NOMO-1 (cell line): ENCODE results near the gene CACNA1A.
"Not testable (repeated sequence)": the region's sequence is repeated elsewhere in the genome, so short reads cannot be mapped to it uniquely, and the experiment has no call there.

Experiments used
- DNase-seq, 2 experiments: peaks; one replicate each; lab custom pipeline; 2025; ENCODE audit not compliant: unreplicated experiment in 2 of 2; lab: John Stamatoyannopoulos, UW

The CACNA1A gene

DNA sequence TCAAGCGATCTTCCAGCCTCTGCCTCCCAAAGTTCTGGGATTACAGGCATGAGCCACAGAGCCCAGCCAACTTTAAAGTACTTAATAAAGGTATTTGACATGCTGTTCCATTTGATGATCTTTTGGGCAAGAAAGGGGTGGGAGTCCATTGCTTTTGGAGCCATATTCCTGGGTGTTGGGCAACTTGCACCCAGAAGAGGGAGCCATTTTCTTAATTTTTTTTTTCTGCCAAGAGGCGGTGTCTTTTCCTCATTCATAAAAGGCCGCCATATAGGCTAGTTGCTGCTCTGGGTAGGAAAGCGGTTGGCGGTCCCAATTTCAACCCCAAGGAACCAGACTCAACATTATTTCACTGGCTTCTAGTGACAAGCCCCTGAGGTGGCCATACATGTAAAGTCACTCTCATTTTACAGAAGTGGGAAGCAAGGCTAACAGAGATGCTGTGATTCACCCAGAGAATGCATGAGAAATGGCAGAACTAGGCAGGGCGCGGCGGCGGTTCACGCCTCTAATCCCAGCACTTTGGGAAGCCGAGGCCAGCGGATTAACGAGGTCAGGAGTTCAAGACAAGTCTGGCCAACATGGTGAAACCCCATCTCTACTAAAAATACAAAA, 139.6 kb downstream of the CACNA1A start:
- peak; percentile 15 to 34 for DNase-seq

DNA sequence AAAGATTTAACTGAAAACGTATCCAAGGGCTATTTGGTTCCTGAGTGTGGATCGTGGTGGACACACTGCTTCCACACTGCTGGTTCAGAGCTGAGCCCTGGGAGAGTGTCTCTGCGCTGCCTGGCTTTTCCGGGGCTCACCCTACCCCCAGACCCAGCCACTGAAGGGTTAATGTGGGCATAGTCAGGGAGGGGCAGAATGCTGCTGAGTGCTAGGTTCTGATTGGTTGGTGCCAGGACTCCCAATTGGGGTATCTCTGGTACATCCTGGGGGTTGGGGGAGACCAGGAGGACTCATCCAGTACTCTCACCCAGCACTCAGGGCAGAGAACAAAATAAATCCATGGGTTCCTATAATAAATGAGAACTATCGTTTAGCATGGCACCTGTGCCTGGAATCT, 142.3 kb downstream of the CACNA1A start:
- DNase-seq: no peak

DNA sequence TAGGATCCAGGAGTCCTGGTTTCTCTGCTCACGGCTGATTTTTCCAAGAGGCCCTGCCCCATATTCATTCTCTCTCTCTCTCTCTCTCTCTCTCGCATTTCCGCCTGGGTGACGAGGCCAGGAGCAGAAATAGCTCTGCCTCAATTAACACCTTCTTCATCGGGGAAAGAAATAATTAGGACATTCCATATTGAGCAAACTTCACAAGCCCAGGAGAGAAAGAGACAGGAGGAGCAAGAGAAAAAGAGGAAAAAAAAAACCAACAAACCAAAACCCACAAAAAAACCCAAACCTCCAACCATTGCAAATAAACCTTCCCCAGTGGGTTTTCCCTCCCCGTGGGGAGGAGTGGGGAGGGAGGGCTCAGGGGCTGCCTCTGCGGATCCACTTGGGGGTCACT, 143.0 kb downstream of the CACNA1A start:
- no peak for DNase-seq

DNA sequence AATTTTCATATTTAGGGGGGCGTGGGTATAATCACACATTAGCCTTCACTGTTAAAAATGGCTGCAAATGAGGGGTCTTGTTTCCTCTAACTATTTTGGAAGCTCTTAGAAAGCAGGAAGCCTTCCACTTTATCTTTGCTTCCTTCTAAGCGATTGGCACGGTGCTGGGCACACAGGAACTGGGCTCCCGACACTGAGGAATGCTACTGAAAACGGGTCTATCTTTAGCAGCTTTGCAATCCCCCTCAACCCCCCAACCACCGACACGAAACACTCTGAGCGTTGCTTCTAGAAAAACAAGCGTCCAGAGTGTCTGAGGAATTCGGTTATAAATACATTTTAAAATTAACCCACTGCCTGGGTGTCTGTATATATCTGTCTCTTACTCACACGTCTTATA, 143.6 kb downstream of the CACNA1A start:
- no peak for DNase-seq

DNA sequence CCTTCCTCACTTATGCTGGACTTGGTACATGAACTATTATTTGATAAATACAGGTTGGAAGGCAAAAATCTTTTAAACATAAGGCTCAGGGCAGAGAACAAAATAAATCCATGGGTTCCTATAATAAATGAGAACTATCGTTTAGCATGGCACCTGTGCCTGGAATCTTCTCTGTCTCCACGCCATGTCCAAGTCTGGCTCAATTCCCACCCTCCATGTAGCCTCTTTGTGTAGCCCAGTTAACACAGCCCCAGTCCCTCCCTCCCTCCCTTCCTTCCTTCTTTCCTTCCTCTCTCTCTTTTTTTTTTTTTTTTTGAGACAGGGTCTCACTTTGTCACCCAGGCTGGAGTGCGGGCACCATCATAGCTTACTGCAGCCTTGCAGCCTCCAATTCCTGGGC, 144.6 kb downstream of the CACNA1A start:
- not testable (repeated sequence) for DNase-seq

DNA sequence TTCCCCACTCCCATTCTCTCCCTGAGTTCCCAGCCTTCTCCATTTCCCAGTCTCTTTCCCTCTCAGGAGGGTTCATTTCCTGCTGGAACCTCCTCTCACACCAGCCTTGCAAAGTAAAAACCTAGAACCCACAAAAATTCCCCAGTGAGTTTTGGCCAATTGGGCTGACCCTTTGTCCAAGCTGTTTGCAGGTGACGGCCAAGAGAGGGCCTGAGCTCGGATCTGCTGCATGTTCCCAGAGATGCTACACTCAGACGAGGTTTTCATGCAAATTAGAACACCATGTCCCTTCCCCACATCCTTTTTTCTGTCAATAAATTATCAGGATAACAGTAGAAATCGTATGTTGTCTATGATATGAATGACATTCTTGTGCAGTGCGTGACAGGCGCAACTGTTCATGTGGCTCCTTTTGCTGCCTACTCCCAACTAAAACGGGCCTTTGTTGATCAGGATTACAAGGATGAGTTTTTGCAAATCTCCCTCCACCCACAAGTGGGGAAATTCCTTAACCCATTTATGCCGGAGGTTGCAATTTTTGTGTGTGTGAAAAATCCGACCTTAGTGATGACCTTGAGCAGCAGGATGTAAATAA, 149.5 kb downstream of the CACNA1A start:
- no peak for DNase-seq

DNA sequence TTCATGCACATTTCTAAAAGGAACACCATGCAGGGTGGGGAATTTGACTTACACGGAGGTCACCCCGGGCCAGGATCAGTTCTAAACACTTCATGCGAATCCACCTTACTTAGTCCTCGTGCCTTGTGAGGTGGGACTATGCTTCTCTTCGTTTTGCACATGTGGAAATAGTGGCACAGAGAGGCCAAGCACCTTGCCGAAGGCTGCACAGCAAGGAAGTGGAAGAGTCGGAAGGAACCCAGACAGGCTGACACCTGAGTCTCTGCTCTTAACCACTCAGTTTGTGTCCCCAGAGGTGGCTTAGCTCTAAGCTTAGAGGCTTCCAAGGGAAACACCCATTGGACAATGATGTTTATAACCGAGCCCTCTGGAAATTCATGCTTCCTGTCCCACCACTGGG, 150.1 kb downstream of the CACNA1A start:
- DNase-seq: no peak

DNA sequence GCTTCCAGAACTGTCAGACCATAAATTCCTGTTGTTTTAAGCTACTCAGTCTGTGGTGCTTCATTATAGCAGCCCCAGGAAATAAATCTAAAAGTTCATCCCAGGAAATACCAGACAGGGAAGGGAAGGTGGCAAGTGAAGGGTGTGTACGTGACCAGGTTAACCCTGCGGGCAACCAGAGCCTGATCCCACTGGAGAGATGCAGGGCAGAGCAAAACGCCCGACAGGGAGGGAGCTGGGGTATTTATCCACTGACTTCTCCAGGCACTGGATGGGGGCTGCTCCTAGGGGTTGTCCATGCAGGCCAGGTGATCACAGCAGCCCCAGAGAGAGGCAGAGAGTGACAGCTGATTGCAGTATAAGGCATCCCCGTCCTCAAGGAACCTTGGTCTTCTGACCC, 150.9 kb downstream of the CACNA1A start:
- DNase-seq: no peak

DNA sequence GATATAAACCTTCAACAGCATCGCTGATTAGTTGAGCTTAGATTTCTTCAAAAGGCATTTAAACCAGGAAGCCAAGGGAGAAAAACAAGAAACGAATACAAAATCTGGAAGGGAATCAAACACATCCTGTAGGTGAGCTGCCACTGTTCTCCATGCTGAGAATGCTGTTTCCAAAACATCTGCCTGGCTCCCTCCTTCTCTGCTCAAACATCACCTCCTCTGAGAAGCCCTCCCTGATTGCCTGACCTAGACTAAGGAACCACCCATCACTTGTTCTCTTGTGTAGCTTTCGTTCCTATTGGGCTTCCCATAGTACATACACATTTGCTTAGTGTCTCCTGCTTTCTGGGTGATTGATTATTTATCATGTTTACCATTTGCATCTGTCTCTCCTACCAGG, 152.7 kb downstream of the CACNA1A start:
- DNase-seq: no peak

DNA sequence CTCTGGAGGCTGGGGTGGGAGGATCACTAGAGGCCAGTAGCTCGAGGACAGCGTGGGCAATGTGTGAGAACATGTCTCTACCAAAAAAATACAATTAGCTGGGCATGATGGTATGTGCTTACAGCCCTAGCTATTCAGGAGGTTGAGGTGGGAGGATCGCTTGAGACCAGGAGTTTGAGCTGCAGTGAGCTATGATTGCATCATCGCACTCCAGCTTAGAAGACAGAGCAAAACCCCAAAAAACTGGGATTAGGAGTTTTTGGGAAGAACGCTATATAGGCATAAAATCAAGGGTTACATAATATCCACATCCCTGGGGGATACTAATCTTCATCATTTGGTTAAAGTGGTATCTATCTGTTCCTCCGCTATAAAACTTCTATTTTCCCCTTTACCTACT, 155.5 kb downstream of the CACNA1A start:
- no peak for DNase-seq

DNA sequence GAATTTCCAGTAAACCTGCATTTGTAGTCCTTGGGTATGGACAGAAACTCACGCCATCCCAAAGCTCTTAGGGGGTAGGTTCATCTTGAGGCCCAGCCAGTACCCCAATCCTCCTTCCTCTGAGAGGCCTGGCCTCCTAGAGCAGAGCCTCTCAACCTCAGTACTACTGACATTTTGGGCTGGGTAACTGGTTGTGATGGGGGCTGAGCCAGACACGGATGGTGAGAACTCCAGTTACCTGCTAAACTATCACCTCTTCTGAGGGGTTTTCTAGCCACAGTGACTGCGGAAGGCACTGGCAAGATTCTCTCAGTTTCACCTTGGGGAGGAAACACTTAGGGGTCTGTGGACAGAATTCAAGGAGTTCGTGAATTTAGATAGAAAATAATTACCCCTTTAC, 156.2 kb downstream of the CACNA1A start:
- no peak for DNase-seq

DNA sequence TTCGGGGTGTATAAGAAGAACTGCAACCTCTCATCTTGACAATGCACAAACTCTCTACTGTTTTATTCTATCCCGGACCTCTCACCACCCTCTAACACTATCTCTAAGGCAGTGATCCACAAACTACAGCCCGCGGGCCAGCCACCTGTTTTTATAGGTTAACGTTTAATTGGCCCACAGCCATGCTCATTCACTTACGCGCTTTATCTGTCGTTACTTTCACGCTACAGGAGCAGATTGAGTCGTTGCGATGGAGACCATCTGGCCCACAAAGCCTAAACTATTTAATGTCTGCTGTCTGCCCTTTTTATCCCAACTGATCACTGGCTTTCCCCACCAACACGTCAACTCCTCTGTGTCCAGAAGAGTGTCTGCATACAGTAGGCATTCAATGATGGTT, 158.9 kb downstream of the CACNA1A start:
- DNase-seq: no peak

DNA sequence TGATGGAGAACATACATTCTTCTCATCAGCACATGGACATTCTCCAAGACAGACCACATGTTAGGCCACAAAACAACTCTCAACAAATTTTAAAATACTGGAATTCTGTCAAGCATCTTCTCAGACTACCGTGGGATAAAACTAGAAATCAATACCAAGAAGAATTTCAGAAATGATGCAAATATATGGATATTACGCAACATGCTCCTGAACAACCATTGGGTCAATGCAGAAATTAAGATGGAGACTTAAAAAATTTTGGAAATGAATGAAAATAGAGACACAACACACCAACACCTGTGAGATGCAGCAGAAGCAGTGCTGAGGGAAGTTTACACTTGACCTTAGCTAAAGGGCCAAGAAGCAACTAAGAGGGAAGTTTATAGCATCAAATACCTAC, 162.8 kb downstream of the CACNA1A start:
- DNase-seq: no peak

DNA sequence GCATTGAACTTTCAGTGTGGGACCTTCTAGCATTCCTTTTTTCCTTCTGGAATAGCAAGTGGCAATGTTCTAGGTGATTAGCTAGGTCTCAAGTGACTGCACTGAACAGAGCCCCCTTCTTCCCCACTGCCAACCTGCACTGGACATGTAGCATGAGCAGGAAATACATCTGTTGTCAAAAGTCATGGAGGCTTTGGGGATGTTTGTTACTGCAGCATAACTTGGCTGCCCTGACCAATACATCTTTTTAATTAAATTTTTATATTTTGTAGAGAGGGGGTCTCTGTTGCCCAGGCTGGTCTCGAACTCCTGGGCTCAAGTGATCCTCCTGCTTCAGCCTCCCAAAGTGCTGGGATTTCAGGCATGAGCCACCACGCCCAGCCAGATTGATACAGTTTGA, 163.6 kb downstream of the CACNA1A start:
- DNase-seq: no peak

DNA sequence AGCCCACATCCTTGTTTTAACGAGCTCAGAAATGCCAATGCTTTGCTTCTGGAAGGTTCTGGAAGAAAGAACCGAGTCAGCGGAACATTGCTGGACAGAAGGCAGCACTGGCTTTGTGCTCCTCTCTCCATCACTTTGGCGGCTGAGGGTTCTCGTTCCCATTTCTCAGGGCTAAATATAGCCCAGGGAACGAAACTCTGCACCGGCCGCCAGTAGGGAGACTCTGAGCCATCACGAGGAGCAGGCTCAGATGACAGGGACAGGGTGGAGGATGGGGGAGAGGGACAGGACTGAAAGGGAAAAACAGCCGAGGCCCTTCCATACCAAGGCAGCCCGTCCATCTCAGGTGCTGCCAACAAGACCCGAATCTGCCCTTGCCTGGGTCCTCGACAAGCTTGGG, 166.4 kb downstream of the CACNA1A start:
- no peak for DNase-seq

DNA sequence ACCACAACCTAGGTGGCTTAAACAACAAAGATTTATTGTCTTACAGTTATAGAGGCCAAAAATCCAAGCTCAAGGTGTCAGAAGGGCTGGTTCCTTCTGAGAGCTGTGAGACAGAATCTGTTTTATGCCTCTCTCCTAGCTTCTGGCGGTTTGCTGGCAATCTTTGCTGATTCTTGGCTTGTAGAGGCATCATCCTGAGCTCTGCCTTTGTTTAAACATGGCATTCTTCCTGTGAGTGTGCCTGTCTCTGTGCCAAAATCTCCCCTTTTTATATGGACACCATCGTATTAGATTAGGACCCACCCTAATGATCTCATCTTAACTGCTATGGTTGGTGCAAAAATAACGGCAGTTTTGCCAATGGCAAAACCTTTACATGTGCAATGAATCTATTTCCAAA, 169.1 kb downstream of the CACNA1A start:
- no peak for DNase-seq

DNA sequence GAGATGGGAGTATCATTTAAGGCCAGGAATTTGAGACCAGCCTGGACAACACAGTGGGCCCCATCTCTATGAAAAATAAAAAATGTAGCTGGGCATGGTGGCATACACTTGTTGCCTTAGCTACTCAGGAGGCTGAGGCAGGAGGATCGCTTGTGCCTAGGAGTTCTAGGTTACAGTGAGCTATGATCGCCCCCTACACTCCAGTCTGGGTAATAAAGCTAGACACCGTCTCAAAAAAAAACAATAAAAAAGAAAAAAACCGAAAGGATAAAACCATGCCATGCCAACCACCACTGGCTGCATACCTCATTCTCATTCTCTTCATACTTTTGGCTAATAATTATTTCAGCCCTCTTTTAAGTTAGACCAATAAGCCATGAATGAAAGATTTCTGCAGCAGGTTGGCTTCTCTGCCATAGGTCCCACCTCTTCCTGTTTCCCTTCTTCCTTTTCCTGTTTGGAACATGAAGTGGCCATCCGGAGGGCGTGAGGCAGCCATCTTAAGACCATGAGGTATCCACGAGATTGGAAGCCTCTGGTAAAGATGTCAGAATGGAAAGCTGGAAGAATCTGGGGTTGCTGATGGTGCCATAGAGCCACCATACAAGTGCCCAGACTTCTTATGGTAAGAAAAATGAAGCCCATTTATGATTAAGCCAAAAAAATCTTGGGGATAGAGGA, 171.3 kb downstream of the CACNA1A start:
- no peak for DNase-seq

DNA sequence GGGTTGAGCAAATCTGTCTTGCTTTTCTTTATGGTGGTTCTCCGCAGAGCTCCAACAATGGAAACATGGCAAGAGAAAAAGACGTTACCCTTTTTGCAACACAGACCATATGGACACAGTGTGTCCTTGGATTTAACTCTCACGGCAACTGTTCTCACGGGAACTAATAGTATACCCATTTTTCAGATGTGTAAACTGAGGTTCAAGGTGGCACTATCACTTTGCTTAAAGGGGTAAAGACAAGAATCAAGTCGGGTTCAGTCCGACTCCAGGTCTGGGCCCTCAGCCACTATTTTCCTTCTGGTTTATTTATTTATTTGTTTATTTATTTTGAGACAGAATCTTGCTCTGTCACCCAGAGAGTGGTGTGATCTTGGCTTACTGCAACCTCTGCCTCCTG, 176.0 kb downstream of the CACNA1A start:
- DNase-seq: no peak

DNA sequence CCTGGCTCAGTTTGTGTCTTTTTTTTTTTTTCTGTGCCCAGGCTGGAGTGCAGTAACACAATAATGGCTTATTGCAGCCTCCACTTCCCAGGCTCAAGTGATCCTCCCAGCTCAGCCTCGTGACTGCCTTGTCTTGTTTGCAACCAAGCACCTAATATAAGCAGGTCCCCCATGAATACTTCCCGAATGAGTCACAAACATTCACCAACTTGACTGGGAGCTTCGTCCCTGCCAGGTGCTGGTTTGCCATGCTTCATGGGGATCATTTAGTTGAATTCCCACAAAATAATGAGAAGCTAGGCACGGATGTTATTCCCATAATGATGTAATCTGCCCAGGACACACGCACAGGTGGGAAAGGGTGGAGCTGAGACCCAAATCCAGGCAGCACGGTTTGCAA, 176.5 kb downstream of the CACNA1A start:
- DNase-seq: no peak

DNA sequence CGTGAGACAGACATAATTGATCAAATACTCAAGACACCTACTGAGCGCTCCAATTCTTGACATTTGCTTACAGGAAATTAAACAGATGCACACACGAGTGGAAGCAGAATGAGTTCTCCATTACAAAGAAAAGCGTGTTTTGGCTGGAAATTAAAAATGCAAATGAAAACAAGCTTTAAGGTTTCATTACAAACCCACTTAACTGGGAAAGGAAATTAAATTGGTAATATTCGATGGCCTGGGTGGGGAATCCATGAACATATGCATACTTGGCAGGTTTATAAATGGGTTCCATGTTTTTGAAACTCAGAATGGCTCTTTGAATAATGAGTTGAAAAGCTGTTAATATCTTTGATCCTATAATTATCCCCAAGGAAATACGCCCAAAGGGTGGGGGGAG, 178.0 kb downstream of the CACNA1A start:
- no peak for DNase-seq

DNA sequence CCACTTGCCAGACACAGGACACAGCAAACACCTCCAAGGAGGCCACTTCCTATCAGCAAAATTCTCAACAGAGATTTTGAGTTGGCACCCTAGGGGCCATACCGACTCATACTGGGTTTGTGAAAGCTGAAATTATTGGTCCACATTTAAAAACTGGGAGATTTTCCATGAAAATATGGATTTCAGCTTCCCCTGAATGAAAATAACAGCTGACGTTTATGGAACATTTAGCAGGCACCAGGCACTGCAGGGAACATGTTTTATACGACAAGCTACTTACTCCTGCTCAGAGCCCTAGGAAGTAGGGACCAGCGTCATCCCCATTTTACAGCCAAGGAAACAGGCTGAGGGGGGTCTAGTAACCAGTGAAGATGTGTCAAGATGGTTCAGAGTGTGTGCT, 186.8 kb downstream of the CACNA1A start:
- DNase-seq: no peak

DNA sequence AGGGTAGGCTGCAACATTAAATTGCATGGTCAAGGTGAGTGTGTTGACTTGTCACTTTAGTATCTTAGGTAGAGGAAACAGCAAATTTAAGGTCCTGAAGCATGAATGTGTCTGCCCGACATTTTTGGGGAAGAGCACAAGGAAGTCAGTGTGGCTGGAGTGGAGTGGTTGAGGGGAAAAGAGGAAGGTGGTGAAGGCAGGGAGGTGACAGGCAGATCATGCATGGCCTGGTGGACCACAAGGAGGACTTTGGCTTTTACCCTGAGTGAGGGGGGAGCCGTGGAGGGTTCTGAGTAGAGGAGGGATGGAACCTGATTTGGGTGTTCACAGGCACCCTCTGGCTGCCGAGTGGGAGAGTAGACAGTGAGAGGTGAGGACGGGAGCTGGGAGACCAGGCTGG, 188.1 kb downstream of the CACNA1A start:
- no peak for DNase-seq

DNA sequence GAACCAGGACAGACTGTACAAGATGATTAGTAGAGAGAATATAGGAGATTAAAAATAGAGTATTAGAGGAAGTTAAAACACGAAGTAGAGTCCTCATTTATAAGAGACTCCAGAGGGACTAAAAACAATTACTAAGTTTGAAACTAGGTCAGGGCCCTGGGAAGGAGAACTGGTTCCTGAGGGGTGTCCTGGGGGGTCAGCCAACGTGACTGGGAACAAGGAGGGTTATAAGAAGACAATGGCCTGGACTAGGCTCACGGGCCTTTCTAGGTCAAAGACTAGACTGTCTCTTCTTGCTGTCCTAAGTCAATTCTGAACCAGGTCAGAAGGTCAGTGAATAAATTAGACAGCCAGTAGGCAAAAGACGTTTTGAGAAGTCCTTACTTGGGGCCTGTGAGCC, 190.8 kb downstream of the CACNA1A start:
- no peak for DNase-seq
